Measurements from ENCODE around the gene ATP8B2.

- TF ChIP-seq EZH2phosphoT487 (IDR thresholded peaks at IDR 0.05; ENCODE audit: borderline replicate concordance) (no peak), SP1 (IDR thresholded peaks at IDR 0.05; ENCODE audit: low read depth) (no peak)
Measured at GRCh38 chr1:154350383-154350782, 25.1 kb downstream of the ATP8B2 start.
